SK-N-SH treated with all-trans-retinoic acid at 6 μM for 48 hours (cell line): ENCODE data around the gene H2BK1.

ENCODE experiments used
- ATAC-seq: fragments of 200-7000 bp; cut with Tn5 transposase; 3 replicates; pipeline ENCODE4 v1.9.1; 2020; ENCODE audit warnings: mild to moderate bottlenecking, moderate library complexity
- ARNTL ChIP-seq: fragments of 450-650 bp; formaldehyde crosslinking; IDR thresholded peaks from 2 replicates; pipeline ENCODE4 v1.5.0; 2020; ENCODE audit warnings: low read depth, mild to moderate bottlenecking, moderate library complexity, borderline replicate concordance
- BACH2 ChIP-seq: fragments of 250-450 bp; sonication (Bioruptor Pico); IDR thresholded peaks from 2 replicates; pipeline ENCODE4 v1.9.0; 2021; ENCODE audit warnings: mild to moderate bottlenecking, borderline replicate concordance
- CSDC2 ChIP-seq: fragments of 250-450 bp; sonication (Bioruptor Pico); IDR thresholded peaks from 2 replicates; pipeline ENCODE4 v1.5.0; 2020; ENCODE audit warnings: mild to moderate bottlenecking, moderate library complexity
- CSRNP3 ChIP-seq: fragments of 250-450 bp; sonication (Bioruptor Pico); IDR thresholded peaks from 2 replicates; pipeline ENCODE4 v1.5.1; 2021; ENCODE audit warnings: mild to moderate bottlenecking, moderate library complexity
- ESRRG ChIP-seq: fragments of 250-450 bp; sonication (Bioruptor Pico); IDR thresholded peaks from 2 replicates; pipeline ENCODE4 v1.6.1; 2021; ENCODE audit warnings: mild to moderate bottlenecking
- ISL1 ChIP-seq: fragments of 250-450 bp; sonication (Bioruptor Pico); IDR thresholded peaks from 2 replicates; pipeline ENCODE4 v2.1.2; 2022; ENCODE audit warnings: mild to moderate bottlenecking, moderate library complexity
- PATZ1 ChIP-seq: fragments of 250-450 bp; sonication (Bioruptor Pico); IDR thresholded peaks from 2 replicates; pipeline ENCODE4 v1.8.0; 2020; ENCODE audit warnings: mild to moderate bottlenecking, moderate library complexity, borderline replicate concordance
- POU6F1 ChIP-seq: fragments of 250-450 bp; sonication (Bioruptor Pico); IDR thresholded peaks from 2 replicates; pipeline ENCODE4 v1.8.0; 2021; ENCODE audit warnings: low read depth, mild to moderate bottlenecking, moderate library complexity, borderline replicate concordance
- PPARA ChIP-seq: fragments of 250-450 bp; sonication (Bioruptor Pico); IDR thresholded peaks from 2 replicates; pipeline ENCODE4 v1.5.0; 2020; ENCODE audit warnings: mild to moderate bottlenecking, borderline replicate concordance
- RARB ChIP-seq: fragments of 250-450 bp; sonication (Bioruptor Pico); IDR thresholded peaks from 2 replicates; pipeline ENCODE4 v1.8.0; 2021; ENCODE audit warnings: mild to moderate bottlenecking, moderate library complexity
- SNAI2 ChIP-seq: fragments of 250-450 bp; sonication (Bioruptor Pico); IDR thresholded peaks from 2 replicates; pipeline ENCODE4 v1.5.0; 2020; ENCODE audit warnings: mild to moderate bottlenecking, moderate library complexity
- TSHZ2 ChIP-seq: fragments of 250-450 bp; sonication (Bioruptor Pico); IDR thresholded peaks from 2 replicates; pipeline ENCODE4 v1.5.0; 2020; ENCODE audit warnings: mild to moderate bottlenecking, moderate library complexity
- ZC3H10 ChIP-seq: fragments of 250-450 bp; sonication (Bioruptor Pico); IDR thresholded peaks from 2 replicates; pipeline ENCODE4 v1.5.1; 2021; ENCODE audit warnings: mild to moderate bottlenecking, moderate library complexity
- ZFP3 ChIP-seq: fragments of 250-450 bp; sonication (Bioruptor Pico); IDR thresholded peaks from 2 replicates; pipeline ENCODE4 v1.5.0; 2020; ENCODE audit warnings: mild to moderate bottlenecking, moderate library complexity
- ZNF70 ChIP-seq: fragments of 450-650 bp; formaldehyde crosslinking; IDR thresholded peaks from 2 replicates; pipeline ENCODE4 v1.5.0; 2020; ENCODE audit warnings: mild to moderate bottlenecking, moderate library complexity
- ZNF8 ChIP-seq: fragments of 450-650 bp; formaldehyde crosslinking; IDR thresholded peaks from 2 replicates; pipeline ENCODE4 v1.5.0; 2020; ENCODE audit warnings: mild to moderate bottlenecking, moderate library complexity

H2BK1 gene

GRCh38 chr7:151237244-151238189 is 27.2 kb upstream of the H2BK1 start:
- no peak for ATAC-seq
- TF ChIP-seq CSDC2 (CRISPR knock-in tag) = no peak
- no peak for TF ChIP-seq PPARA (CRISPR knock-in tag)
- TF ChIP-seq BACH2 = no peak
- TF ChIP-seq TSHZ2 (CRISPR knock-in tag) = no peak
- no peak for TF ChIP-seq CSRNP3 (CRISPR knock-in tag)
- no peak for TF ChIP-seq ZNF8
- no peak for TF ChIP-seq ISL1 (CRISPR knock-in tag)
- no peak for TF ChIP-seq RARB (CRISPR knock-in tag)
- no peak for TF ChIP-seq ARNTL (CRISPR knock-in tag)
- no peak for TF ChIP-seq ZNF70 (CRISPR knock-in tag)
- TF ChIP-seq ESRRG = no peak
- no peak for TF ChIP-seq PATZ1 (CRISPR knock-in tag)
- TF ChIP-seq ZFP3 (CRISPR knock-in tag) = no peak

GRCh38 chr7:151236406-151236805 is 26.1 kb upstream of the H2BK1 start:
- ATAC-seq = no peak
- no peak for TF ChIP-seq TSHZ2 (CRISPR knock-in tag)

- ATAC-seq = no peak
- no peak for TF ChIP-seq PPARA (CRISPR knock-in tag)
- no peak for TF ChIP-seq ZNF8
- no peak for TF ChIP-seq BACH2
- no peak for TF ChIP-seq POU6F1 (CRISPR knock-in tag)
- TF ChIP-seq SNAI2 = no peak
- no peak for TF ChIP-seq ZC3H10 (CRISPR knock-in tag)
- no peak for TF ChIP-seq ZNF70 (CRISPR knock-in tag)
- no peak for TF ChIP-seq ARNTL (CRISPR knock-in tag)
Measured at GRCh38 chr7:151235091-151235787, 25.0 kb upstream of the H2BK1 start.
